ENCODE data around the gene OTP. TPM values are rescaled to one million over a fixed set of nuclear protein-coding genes. Genes with fewer than 3 reads are reported as not detected.
A peak's percentile ranks its signal among the peaks of the same experiment; 100 is the strongest.
"Not testable (repeated sequence)": the region's sequence is repeated elsewhere in the genome, so short reads cannot be mapped to it uniquely, and the experiment has no call there.

OTP gene
- total RNA-seq, 2 experiments from 2014 or later: not detected

DNA sequence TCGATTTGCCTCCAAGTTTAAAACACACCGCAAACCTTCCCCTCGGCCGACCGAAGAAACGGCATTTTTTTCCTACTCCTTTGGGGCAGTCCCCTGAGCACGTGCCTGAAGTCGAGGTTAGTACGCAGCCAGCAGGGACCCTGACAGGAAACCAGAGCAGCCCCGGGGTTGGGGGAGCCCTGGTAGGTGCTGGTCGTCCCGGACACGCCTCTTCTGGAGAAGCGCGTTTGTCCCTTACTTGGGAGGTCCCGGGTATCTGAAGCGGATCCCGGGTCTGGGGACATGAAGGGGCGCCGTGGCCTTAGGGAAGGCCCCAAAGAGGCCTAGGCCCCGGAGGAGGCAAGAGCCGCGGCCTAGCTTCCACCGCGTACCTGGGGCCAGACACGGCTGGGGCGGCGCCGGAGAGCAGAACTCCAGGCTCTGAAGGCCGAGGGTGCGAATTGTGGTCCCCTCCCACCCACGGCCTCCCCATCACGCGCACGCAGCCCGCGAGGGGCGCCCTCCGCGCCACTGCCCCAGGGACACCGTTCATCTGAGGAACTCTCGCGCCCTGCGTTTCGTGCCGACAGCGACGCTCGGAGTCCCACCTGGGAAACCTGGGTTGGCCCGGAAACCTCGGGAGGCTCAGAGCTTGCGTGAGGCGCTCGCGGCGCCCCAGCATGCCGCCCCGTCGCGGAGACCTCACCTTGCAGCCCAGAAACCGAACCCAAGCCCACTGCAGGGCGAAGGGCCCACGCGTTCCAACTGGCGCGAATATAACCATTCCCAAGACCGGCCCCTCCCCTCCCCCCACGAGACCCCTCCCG is 10.4 kb downstream of the OTP start:
- no peak for TF ChIP-seq CTCF (IDR thresholded peaks at IDR 0.05)
- POLR2A ChIA-PET: interaction anchor here (0.6 kb wide), 1 partner anchor 1643 kb away, joined by 3 read pairs; no protein-coding TSS in a partner anchor
- H3K36me3 Mint-ChIP-seq (ENCODE audit: low read depth): no peaks in the 10 kb centered on the region

GRCh38 chr5:77623203-77623740 is 15.2 kb downstream of the OTP start:
- no peak overlapping the region for H3K27ac Mint-ChIP-seq
- POLR2A ChIA-PET: no interaction called here
- ATAC-seq (no peak), DNase-seq (no peak)
- no peaks in the 10 kb centered on the region for H3K36me3 Mint-ChIP-seq (ENCODE audit: low read depth)
- TF ChIP-seq CTCF (IDR thresholded peaks at IDR 0.05): no peak
- no peaks in the 10 kb centered on the region for H3K4me1 Mint-ChIP-seq (ENCODE audit: low read depth)
- H3K9me3 Mint-ChIP-seq: no peaks in the 10 kb centered on the region
- CTCF ChIA-PET: no interaction called here
- peaks cover 49% of the 10 kb centered on the region for H3K27me3 Mint-ChIP-seq
- intact Hi-C loops (cut with micrococcal nuclease): no loop called here
- H3K4me3 Mint-ChIP-seq: no peak overlapping the region

More for the DNA sequence above, 10.4 kb downstream of the OTP start:
- Mint-ChIP-seq H3K27me3 (peaks cover 72% of the 10 kb centered on the region), H3K9me3 (peaks cover 5% of the 10 kb centered on the region), H3K4me1 (ENCODE audit: low read depth) (peaks cover 14% of the 10 kb centered on the region), H3K4me3 (no peak overlapping the region), H3K27ac (no peak overlapping the region)
- DNase-seq (peak; percentile 13), ATAC-seq (no peak)
- intact Hi-C loops (cut with micrococcal nuclease): no loop called here
- CTCF ChIA-PET: interaction anchor here (0.9 kb wide), 1 partner anchor 59 kb away, joined by 3 read pairs; no protein-coding TSS in a partner anchor

GRCh38 chr5:77621440-77621839 is 17.1 kb downstream of the OTP start:
- no peak overlapping the region for H3K4me3 Mint-ChIP-seq
- DNase-seq (no peak), ATAC-seq (no peak)
- POLR2A ChIA-PET: no interaction called here
- no peaks in the 10 kb centered on the region for H3K9me3 Mint-ChIP-seq
- no peaks in the 10 kb centered on the region for H3K36me3 Mint-ChIP-seq (ENCODE audit: low read depth)
- H3K27ac Mint-ChIP-seq: no peak overlapping the region
- CTCF ChIA-PET: no interaction called here
- H3K27me3 Mint-ChIP-seq: peaks cover 39% of the 10 kb centered on the region
- no peaks in the 10 kb centered on the region for H3K4me1 Mint-ChIP-seq (ENCODE audit: low read depth)
- intact Hi-C loops (cut with micrococcal nuclease): no loop called here
- TF ChIP-seq CTCF (IDR thresholded peaks at IDR 0.05): no peak

DNA sequence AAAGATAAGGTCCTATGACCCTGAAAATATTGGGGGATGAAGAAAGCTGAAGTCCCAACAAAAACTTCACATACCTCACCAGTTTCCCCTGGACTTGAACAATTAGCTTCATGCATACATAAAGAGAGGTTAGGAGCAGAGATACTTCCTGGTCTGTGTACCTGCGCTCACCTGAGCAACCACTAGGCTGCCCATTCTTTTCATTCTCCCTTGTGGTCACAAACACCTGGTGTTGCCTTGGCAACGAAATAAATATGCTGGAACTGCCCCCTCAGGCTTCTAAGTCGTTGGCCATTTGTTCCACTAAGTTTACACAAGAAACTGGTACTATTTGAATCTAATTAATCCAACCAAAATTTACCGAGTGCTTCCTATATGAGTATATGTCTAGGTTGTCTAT is 18.1 kb downstream of the OTP start:
- ChIA-PET POLR2A (no interaction called here), CTCF (no interaction called here)
- ATAC-seq: no peak
- no peak overlapping the region for H3K27ac Mint-ChIP-seq
- no peaks in the 10 kb centered on the region for H3K9me3 Mint-ChIP-seq
- no peak overlapping the region for H3K4me3 Mint-ChIP-seq
- DNase-seq: no peak
- intact Hi-C loops (cut with micrococcal nuclease): no loop called here
- H3K36me3 Mint-ChIP-seq (ENCODE audit: low read depth): no peaks in the 10 kb centered on the region
- peaks cover 36% of the 10 kb centered on the region for H3K27me3 Mint-ChIP-seq
- H3K4me1 Mint-ChIP-seq (ENCODE audit: low read depth): no peaks in the 10 kb centered on the region
- TF ChIP-seq CTCF (IDR thresholded peaks at IDR 0.05): no peak

GRCh38 chr5:77616920-77617319 is 21.6 kb downstream of the OTP start:
- no peak for ATAC-seq
- Mint-ChIP-seq H3K27ac (no peak overlapping the region), H3K36me3 (ENCODE audit: low read depth) (no peaks in the 10 kb centered on the region), H3K4me1 (ENCODE audit: low read depth) (no peaks in the 10 kb centered on the region), H3K4me3 (no peak overlapping the region), H3K9me3 (peaks cover 2% of the 10 kb centered on the region), H3K27me3 (peaks cover 27% of the 10 kb centered on the region)
- no peak for DNase-seq
- intact Hi-C loops (cut with micrococcal nuclease): no loop called here
- POLR2A ChIA-PET: no interaction called here
- CTCF ChIA-PET: no interaction called here
- no peak for TF ChIP-seq CTCF (IDR thresholded peaks at IDR 0.05)

- H3K4me1 Mint-ChIP-seq (ENCODE audit: low read depth); H3K27ac Mint-ChIP-seq: not testable (repeated sequence)
Measured at GRCh38 chr5:77608927-77609326, 29.6 kb downstream of the OTP start.

More at GRCh38 chr5:77608927-77609326, 29.6 kb downstream of the OTP start:
- peaks cover 30% of the 10 kb centered on the region for H3K27me3 Mint-ChIP-seq
- H3K4me3 Mint-ChIP-seq; CTCF ChIA-PET; POLR2A ChIA-PET; intact Hi-C loops (cut with micrococcal nuclease); H3K9me3 Mint-ChIP-seq; DNase-seq; H3K36me3 Mint-ChIP-seq (ENCODE audit: low read depth); ATAC-seq: not testable (repeated sequence)
